Measurements from ENCODE around the gene STK38.

The STK38 gene

DNA sequence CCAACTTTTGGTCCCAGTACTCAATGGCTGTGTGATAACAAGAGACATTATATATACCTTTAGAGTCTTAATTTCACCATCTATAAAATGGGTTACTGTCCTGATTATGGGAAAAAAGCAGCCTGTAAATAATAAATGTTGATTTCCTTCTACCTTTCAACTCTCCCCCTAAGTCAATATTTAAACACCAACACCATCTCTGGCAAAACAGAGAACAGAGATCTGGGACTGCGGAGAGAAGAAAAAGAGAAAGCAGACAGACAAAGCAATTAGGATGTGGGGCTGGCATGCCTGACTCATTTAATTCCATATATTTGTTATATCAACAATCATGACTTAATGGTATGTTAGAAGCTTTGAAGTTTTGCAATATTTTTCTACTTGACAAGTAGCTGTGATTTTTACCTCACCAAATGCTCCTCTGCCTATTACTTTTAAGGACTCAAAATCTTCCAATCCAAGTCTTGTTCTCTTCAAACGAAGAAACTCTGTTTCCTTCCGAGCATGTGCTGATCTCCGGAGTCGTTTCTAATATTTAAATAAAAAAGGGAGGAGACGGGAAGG lies 23.3 kb downstream of the STK38 start:
- no peak overlapping the region for H3K27ac ChIP-seq (replicated peaks)
- DNase-seq (ENCODE audit: low read depth in 1 of 2, low spot score in 1 of 2) = no peak
- no peak overlapping the region for H3K4me3 ChIP-seq (replicated peaks; ENCODE audit: insufficient read depth, low read length)
- no peaks in the 10 kb centered on the region for H3K27me3 ChIP-seq (ENCODE audit: insufficient read depth, poor library complexity, severe bottlenecking)
- TF ChIP-seq, protein P1, sequence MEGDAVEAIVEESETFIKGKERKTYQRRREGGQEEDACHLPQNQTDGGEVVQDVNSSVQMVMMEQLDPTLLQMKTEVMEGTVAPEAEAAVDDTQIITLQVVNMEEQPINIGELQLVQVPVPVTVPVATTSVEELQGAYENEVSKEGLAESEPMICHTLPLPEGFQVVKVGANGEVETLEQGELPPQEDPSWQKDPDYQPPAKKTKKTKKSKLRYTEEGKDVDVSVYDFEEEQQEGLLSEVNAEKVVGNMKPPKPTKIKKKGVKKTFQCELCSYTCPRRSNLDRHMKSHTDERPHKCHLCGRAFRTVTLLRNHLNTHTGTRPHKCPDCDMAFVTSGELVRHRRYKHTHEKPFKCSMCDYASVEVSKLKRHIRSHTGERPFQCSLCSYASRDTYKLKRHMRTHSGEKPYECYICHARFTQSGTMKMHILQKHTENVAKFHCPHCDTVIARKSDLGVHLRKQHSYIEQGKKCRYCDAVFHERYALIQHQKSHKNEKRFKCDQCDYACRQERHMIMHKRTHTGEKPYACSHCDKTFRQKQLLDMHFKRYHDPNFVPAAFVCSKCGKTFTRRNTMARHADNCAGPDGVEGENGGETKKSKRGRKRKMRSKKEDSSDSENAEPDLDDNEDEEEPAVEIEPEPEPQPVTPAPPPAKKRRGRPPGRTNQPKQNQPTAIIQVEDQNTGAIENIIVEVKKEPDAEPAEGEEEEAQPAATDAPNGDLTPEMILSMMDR (IDR thresholded peaks at IDR 0.05; ENCODE audit: insufficient read depth, low read length) = no peak
- no peak for TF ChIP-seq POLR2AphosphoS5 (IDR thresholded peaks at IDR 0.05; ENCODE audit: low read depth)
- TF ChIP-seq, protein P2, sequence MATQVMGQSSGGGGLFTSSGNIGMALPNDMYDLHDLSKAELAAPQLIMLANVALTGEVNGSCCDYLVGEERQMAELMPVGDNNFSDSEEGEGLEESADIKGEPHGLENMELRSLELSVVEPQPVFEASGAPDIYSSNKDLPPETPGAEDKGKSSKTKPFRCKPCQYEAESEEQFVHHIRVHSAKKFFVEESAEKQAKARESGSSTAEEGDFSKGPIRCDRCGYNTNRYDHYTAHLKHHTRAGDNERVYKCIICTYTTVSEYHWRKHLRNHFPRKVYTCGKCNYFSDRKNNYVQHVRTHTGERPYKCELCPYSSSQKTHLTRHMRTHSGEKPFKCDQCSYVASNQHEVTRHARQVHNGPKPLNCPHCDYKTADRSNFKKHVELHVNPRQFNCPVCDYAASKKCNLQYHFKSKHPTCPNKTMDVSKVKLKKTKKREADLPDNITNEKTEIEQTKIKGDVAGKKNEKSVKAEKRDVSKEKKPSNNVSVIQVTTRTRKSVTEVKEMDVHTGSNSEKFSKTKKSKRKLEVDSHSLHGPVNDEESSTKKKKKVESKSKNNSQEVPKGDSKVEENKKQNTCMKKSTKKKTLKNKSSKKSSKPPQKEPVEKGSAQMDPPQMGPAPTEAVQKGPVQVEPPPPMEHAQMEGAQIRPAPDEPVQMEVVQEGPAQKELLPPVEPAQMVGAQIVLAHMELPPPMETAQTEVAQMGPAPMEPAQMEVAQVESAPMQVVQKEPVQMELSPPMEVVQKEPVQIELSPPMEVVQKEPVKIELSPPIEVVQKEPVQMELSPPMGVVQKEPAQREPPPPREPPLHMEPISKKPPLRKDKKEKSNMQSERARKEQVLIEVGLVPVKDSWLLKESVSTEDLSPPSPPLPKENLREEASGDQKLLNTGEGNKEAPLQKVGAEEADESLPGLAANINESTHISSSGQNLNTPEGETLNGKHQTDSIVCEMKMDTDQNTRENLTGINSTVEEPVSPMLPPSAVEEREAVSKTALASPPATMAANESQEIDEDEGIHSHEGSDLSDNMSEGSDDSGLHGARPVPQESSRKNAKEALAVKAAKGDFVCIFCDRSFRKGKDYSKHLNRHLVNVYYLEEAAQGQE (IDR thresholded peaks at IDR 0.05; ENCODE audit: insufficient replicate concordance, low read depth) = no peak
- TF ChIP-seq GABPA (IDR thresholded peaks at IDR 0.05; ENCODE audit: low read depth) = no peak
- no peak for TF ChIP-seq SPI1 (IDR thresholded peaks at IDR 0.05; ENCODE audit: borderline replicate concordance, low read depth)

DNA sequence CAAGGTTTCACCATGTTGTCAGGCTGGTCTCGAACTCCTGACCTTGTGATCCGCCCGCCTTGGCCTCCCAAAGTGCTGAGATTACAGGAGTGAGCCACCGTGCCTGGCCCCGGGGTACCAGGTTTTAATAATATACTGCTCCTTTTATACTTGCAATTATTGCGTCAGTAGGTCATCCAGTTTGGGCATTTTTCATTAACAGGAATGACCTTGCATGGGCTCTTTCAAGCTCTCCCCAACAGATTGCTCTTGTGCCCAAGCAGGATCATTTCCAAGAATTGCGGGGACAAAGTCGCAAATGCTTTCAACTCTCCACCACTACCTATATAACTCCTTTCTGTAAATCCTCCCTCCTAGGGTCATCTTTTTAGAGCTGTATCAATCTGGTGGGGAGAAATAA lies 23.8 kb downstream of the STK38 start:
- no peak for TF ChIP-seq POLR2AphosphoS5 (IDR thresholded peaks at IDR 0.05; ENCODE audit: low read depth)
- no peak for TF ChIP-seq GABPA (IDR thresholded peaks at IDR 0.05; ENCODE audit: low read depth)
- no peak for TF ChIP-seq SPI1 (IDR thresholded peaks at IDR 0.05; ENCODE audit: borderline replicate concordance, low read depth)
- TF ChIP-seq, protein P2 (IDR thresholded peaks at IDR 0.05; ENCODE audit: insufficient replicate concordance, low read depth) = no peak
- TF ChIP-seq, protein P1 (IDR thresholded peaks at IDR 0.05; ENCODE audit: insufficient read depth, low read length) = no peak

DNA sequence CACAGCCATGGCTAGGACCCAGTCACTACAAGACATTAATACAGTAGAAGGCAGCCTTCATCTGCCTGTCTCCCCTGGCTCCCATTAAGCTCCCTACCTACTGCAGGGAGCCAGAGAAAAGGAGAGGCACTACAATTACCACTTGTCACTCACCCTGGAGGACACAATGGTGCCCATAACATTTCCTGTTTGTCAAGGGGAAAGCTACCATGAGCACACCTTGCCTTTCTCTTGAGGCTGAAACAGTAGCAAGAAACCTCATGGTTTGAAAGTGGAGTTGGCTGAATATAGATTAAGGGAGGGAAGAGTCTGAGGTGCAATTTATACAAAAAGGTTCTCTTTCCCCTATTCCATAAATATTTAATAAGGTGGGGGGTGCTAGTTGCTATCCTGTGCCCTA lies 27.9 kb downstream of the STK38 start:
- TF ChIP-seq, protein P2 (IDR thresholded peaks at IDR 0.05; ENCODE audit: insufficient replicate concordance, low read depth) = no peak
- no peak for TF ChIP-seq POLR2AphosphoS5 (IDR thresholded peaks at IDR 0.05; ENCODE audit: low read depth)
- no peaks in the 10 kb centered on the region for H3K27me3 ChIP-seq (ENCODE audit: insufficient read depth, poor library complexity, severe bottlenecking)
- DNase-seq (ENCODE audit: low read depth in 1 of 2, low spot score in 1 of 2) = no peak
- no peak overlapping the region for H3K4me3 ChIP-seq (replicated peaks; ENCODE audit: insufficient read depth, low read length)
- H3K27ac ChIP-seq (replicated peaks) = no peak overlapping the region

More for the DNA sequence above, 23.8 kb downstream of the STK38 start:
- H3K27me3 ChIP-seq (ENCODE audit: insufficient read depth, poor library complexity, severe bottlenecking) = no peaks in the 10 kb centered on the region
- no peak overlapping the region for H3K27ac ChIP-seq (replicated peaks)
- no peak for DNase-seq (ENCODE audit: low read depth in 1 of 2, low spot score in 1 of 2)
- H3K4me3 ChIP-seq (replicated peaks; ENCODE audit: insufficient read depth, low read length) = no peak overlapping the region
